CD8-positive, alpha-beta memory T cell (primary cell): ENCODE data around the gene MRPL41. TPM values are rescaled to one million over a fixed set of nuclear protein-coding genes. Genes with fewer than 3 reads are reported as not detected.
"Not testable (repeated sequence)": the region's sequence is repeated elsewhere in the genome, so short reads cannot be mapped to it uniquely, and the experiment has no call there.

Experiments
- CTCF ChIA-PET: fragments of 350-600 bp; sonication (Branson Sonifier 250); formaldehyde crosslinking; loops from one replicate; lab custom pipeline; 2021; ENCODE audit warnings: antibody characterized with exemption; lab: Charles Lee
- POLR2A ChIA-PET: fragments of 350-600 bp; sonication (Branson Sonifier 250); formaldehyde crosslinking; loops from one replicate; lab custom pipeline; 2021; ENCODE audit warnings: antibody characterized with exemption; lab: Charles Lee
- DNase-seq, 5 donors: peaks; one replicate each; pipeline versions ENCODE4 v3.0.0 to v3.0.0-alpha.2; 2020 to 2022; ENCODE audit warnings: mixed read lengths in 1 of 5
- H3K27ac ChIP-seq: one replicate; pipeline ENCODE4 v1.7.0; 2013; ENCODE audit warnings: low read depth, mild to moderate bottlenecking, low read length, moderate library complexity
- H3K27me3 ChIP-seq: 2 replicates; pipeline ENCODE4 v1.7.0; 2013; ENCODE audit warnings: low read length, mild to moderate bottlenecking; ENCODE audit not compliant: insufficient read depth, poor library complexity, severe bottlenecking
- H3K36me3 ChIP-seq: 2 replicates; pipeline ENCODE4 v1.7.0; 2013; ENCODE audit warnings: mild to moderate bottlenecking, low read length, moderate library complexity; ENCODE audit not compliant: insufficient read depth
- H3K4me1 ChIP-seq: 2 replicates; pipeline ENCODE4 v1.7.0; 2013; ENCODE audit warnings: mild to moderate bottlenecking, low read length, moderate library complexity; ENCODE audit not compliant: insufficient read depth
- H3K4me3 ChIP-seq: 2 replicates; pipeline ENCODE4 v1.7.0; 2013; ENCODE audit warnings: mild to moderate bottlenecking, low read length
- H3K9me3 ChIP-seq: 2 replicates; pipeline ENCODE4 v1.7.0; 2013; ENCODE audit warnings: mild to moderate bottlenecking, low read length
- H3K27ac Mint-ChIP-seq, 8 donors: one replicate each; pipeline ENCODE4 v1.8.0; 2020 to 2021; ENCODE audit warnings: mixed read lengths in 8 of 8, mild to moderate bottlenecking in 6 of 8, inconsistent platforms in 3 of 8, moderate library complexity in 3 of 8
- H3K27me3 Mint-ChIP-seq, 2 donors: one replicate each; pipeline ENCODE4 v1.8.0; 2020 to 2021; ENCODE audit warnings: mixed read lengths in 2 of 2, mild to moderate bottlenecking in 1 of 2, moderate library complexity in 1 of 2
- H3K36me3 Mint-ChIP-seq, 3 donors: one replicate each; pipeline ENCODE4 v1.8.0; 2020 to 2021; ENCODE audit warnings: mixed read lengths in 3 of 3, inconsistent platforms in 1 of 3, mild to moderate bottlenecking in 1 of 3
- H3K4me1 Mint-ChIP-seq, 3 donors: one replicate each; pipeline ENCODE4 v1.8.0; 2020 to 2021; ENCODE audit warnings: mixed read lengths in 3 of 3, inconsistent platforms in 1 of 3, mild to moderate bottlenecking in 1 of 3
- H3K4me3 Mint-ChIP-seq, 7 donors: one replicate each; pipeline ENCODE4 v1.8.0; 2020 to 2021; ENCODE audit warnings: mixed read lengths in 7 of 7, mild to moderate bottlenecking in 6 of 7, moderate library complexity in 4 of 7, inconsistent platforms in 2 of 7
- H3K9me3 Mint-ChIP-seq, 5 donors: one replicate each; pipeline ENCODE4 v1.8.0; 2020 to 2022; ENCODE audit warnings: mixed read lengths in 5 of 5, mild to moderate bottlenecking in 3 of 5, moderate library complexity in 2 of 5, inconsistent platforms in 1 of 5
- polyA plus RNA-seq: library from polyadenylated mRNA; unstranded; fragments of 300-500 nt; fragmentation: Illumina TruSeq; gene quantifications from one replicate; pipeline ENCODE4 v1.2.3, GENCODE V29; 2021
- total RNA-seq, 2 experiments: library from RNA; stranded (reverse); gene quantifications; one replicate each; pipeline ENCODE4 v1.2.3, GENCODE V29; 2021

MRPL41 gene
- total and polyA plus RNA-seq, 3 experiments from 2014 or later, result 44.9 to 68.2 (median 65.9) TPM

DNA sequence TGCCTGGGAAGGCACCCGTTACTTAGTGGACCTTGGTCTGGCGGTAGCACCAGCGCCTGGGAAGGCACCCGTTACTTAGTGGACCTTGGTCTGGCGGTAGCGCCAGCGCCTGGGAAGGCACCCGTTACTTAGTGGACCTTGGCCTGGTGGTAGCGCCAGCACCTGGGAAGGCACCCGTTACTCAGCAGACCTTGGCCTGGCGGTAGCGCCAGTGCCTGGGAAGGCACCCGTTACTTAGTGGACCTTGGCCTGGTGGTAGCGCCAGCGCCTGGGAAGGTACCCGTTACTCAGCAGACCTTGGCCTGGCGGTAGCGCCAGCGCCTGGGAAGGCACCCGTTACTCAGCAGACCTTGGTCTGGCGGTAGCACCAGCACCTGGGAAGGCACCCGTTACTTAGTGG, 40.6 kb upstream of the MRPL41 start:
- H3K4me3 ChIP-seq, DNase-seq, H3K27me3 Mint-ChIP-seq, H3K27me3 ChIP-seq, H3K4me1 ChIP-seq, H3K27ac Mint-ChIP-seq, H3K36me3 ChIP-seq, H3K4me3 Mint-ChIP-seq, H3K9me3 Mint-ChIP-seq, CTCF ChIA-PET, H3K27ac ChIP-seq, H3K9me3 ChIP-seq, H3K4me1 Mint-ChIP-seq, POLR2A ChIA-PET, H3K36me3 Mint-ChIP-seq: not testable (repeated sequence)

DNA sequence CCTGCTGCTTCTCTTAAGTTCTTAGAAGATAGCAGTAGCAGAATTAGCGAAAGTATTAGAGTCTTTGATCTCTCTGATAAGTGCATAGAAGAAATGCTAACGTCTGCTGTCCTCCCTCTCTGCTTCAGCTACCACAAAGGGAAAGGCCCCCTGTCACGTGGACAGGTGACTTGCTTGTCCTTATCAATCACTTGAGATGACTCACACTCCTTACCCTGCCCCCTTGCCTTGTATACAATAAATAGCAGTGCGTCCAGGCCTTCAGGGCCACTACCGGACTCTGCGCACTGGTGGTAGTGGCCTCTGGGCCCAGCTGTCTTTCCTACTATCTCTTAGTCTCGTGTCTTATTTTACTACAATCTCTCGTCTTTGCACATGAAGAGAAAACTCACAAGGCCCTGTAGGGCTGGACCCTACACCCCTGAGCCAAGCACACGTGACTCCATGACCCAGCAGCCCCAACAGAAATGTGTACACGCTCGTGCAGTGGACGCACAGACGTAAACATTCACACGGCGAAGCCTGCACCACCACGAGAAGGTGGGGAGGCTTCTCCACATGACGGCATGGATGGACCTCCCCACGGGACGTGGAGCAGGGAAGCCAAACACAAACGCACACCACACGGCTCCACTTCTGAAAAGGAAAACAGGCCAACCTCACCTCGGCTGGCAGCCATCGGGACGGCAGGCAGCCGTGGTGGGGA, 39.8 kb upstream of the MRPL41 start:
- H3K9me3 Mint-ChIP-seq, result no peaks in the 10 kb centered on the region
- no peak overlapping the region for H3K4me3 ChIP-seq
- DNase-seq, result no peak
- CTCF ChIA-PET, result no interaction called here
- no peaks in the 10 kb centered on the region for H3K27me3 Mint-ChIP-seq
- H3K27ac ChIP-seq, result no peak overlapping the region
- POLR2A ChIA-PET, result no interaction called here
- peaks cover 0 to 5% (median 2%) of the 10 kb centered on the region in 3 donors for H3K4me1 Mint-ChIP-seq
- H3K27me3 ChIP-seq, result no peaks in the 10 kb centered on the region
- H3K4me3 Mint-ChIP-seq, result no peak overlapping the region
- H3K4me1 ChIP-seq, result no peaks in the 10 kb centered on the region
- no peaks in the 10 kb centered on the region for H3K36me3 Mint-ChIP-seq
- no peaks in the 10 kb centered on the region for H3K36me3 ChIP-seq
- no peak overlapping the region for H3K27ac Mint-ChIP-seq
- H3K9me3 ChIP-seq, result no peaks in the 10 kb centered on the region

DNA sequence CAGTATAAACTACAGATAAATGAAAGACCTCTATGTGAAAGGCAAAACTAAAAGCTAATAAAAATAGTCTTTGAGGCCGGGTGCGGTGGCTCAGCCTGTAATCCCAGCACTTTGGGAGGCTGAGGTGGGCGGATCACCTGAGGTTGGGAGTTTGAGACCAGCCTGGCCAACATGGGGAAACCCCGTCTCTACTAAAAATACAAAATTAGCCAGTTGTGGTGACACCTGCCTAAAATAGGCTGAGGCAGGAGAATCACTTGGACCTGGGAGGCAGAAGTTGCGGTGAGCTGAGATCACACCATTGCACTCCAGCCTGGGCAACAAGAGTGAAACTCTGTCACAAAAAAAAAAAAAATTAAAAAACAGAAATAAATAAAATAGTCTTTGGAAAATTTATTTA, 38.5 kb upstream of the MRPL41 start:
- H3K4me1 Mint-ChIP-seq, H3K4me1 ChIP-seq, H3K27ac ChIP-seq, POLR2A ChIA-PET, H3K27me3 ChIP-seq, H3K27me3 Mint-ChIP-seq, H3K4me3 Mint-ChIP-seq, H3K36me3 Mint-ChIP-seq, CTCF ChIA-PET, H3K36me3 ChIP-seq, H3K27ac Mint-ChIP-seq, H3K9me3 Mint-ChIP-seq, H3K4me3 ChIP-seq, H3K9me3 ChIP-seq, DNase-seq: not testable (repeated sequence)

DNA sequence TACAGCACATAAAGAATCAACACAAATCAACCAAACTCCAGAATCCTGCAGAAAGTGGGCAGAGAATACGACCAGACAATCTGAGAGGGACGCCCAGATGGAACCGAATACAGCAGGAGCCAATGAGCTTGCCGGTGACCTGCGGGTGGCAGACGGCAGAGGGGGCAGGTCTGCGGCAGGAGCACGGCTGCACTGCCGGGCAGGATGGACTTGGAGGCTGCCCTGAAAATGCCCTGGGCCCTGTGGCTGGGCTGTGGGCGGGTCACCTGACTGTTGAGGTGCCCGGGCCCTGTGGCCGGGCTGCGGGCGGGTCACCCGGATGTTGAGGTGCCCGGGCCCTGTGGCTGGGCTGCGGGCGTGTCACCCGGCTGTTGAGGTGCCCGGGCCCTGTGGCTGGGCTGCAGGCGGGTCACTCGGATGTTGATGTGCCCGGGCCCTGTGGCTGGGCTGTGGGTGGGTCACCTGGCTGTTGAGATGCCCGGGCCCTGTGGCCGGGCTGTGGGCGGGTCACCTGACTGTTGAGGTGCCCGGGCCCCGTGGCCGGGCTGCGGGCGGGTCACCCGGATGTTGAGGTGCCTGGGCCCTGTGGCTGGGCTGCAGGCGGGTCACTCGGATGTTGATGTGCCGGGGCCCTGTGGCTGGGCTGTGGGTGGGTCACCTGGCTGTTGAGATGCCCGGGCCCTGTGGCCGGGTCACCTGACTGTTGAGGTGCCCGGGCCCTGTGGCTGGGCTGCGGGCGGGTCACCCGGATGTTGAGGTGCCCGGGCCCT, 37.7 kb upstream of the MRPL41 start:
- H3K36me3 ChIP-seq, CTCF ChIA-PET, H3K27me3 ChIP-seq, H3K4me3 Mint-ChIP-seq, H3K9me3 ChIP-seq, H3K27ac ChIP-seq, H3K36me3 Mint-ChIP-seq, DNase-seq, H3K27me3 Mint-ChIP-seq, H3K4me3 ChIP-seq, H3K4me1 ChIP-seq, H3K9me3 Mint-ChIP-seq, H3K4me1 Mint-ChIP-seq, POLR2A ChIA-PET: not testable (repeated sequence)
- H3K27ac Mint-ChIP-seq, result peak overlapping the region in 3 of 8 donors; percentile 43 to 69 (median 66)

GRCh38 chr9:137514691-137515337, 36.9 kb upstream of the MRPL41 start:
- Mint-ChIP-seq H3K4me1 (peaks cover 0 to 5% (median 2%) of the 10 kb centered on the region in 3 donors), H3K36me3 (no peaks in the 10 kb centered on the region), H3K27ac (no peak overlapping the region), H3K27me3 (no peaks in the 10 kb centered on the region), H3K4me3 (no peak overlapping the region), H3K9me3 (no peaks in the 10 kb centered on the region)
- DNase-seq, result no peak
- no peaks in the 10 kb centered on the region for H3K27me3 ChIP-seq
- H3K4me3 ChIP-seq, result no peak overlapping the region
- H3K27ac ChIP-seq, result no peak overlapping the region
- no peaks in the 10 kb centered on the region for H3K4me1 ChIP-seq
- POLR2A ChIA-PET, result no interaction called here
- no peaks in the 10 kb centered on the region for H3K36me3 ChIP-seq
- CTCF ChIA-PET, result no interaction called here
- H3K9me3 ChIP-seq, result no peaks in the 10 kb centered on the region

GRCh38 chr9:137515338-137515724, 36.3 kb upstream of the MRPL41 start:
- H3K4me1 Mint-ChIP-seq, result peaks cover 0 to 5% (median 2%) of the 10 kb centered on the region in 3 donors
- no peaks in the 10 kb centered on the region for H3K36me3 Mint-ChIP-seq

DNA sequence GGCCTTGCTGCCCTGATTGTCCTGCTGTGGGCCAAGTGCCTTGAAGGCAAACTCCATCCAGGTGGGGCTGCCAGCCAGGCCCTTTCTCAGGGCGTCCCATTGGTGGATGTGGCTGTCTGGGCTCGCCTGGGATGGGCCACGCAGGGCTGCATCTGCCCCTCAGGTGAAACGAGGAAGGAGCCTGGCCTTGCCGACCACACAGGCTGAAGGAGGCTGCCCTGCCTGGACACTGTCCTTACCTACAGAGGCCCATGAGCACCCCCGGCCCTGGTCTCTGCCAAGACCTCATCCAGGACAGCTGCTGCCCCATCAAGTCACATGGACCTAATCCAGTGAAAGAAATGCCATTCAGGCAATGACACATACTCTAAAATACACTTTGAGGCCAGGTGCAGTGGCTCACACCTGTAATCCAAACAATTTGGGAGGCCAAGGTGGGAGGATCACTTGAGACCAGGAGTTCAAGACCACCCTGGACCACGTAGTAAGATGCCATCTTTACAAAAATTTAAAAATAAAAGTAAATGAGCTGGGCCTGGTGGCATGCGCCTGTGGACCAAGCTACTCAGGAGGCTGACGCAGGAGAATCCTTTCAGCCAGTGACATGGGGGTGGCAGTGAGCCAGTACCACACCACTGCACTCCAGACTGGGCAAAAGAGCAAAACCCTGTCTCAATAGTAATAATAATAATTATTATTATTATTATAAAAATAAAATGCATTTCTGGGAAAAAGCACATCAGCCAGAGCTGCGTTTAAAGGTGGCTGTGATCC, 35.3 kb upstream of the MRPL41 start:
- no peak overlapping the region for H3K4me3 Mint-ChIP-seq
- Histone ChIP-seq H3K27ac (no peak overlapping the region), H3K36me3 (no peaks in the 10 kb centered on the region), H3K27me3 (no peaks in the 10 kb centered on the region), H3K9me3 (no peaks in the 10 kb centered on the region), H3K4me1 (no peaks in the 10 kb centered on the region), H3K4me3 (no peak overlapping the region)
- peak overlapping the region in 1 of 8 donors; percentile 29 for H3K27ac Mint-ChIP-seq
- no peaks in the 10 kb centered on the region for H3K27me3 Mint-ChIP-seq
- no peak for DNase-seq
- H3K9me3 Mint-ChIP-seq, result no peaks in the 10 kb centered on the region
- peaks cover 0 to 5% (median 2%) of the 10 kb centered on the region in 3 donors for H3K4me1 Mint-ChIP-seq
- POLR2A ChIA-PET, result no interaction called here
- no peaks in the 10 kb centered on the region for H3K36me3 Mint-ChIP-seq
- CTCF ChIA-PET, result no interaction called here

More at GRCh38 chr9:137515338-137515724, 36.3 kb upstream of the MRPL41 start:
- no peaks in the 10 kb centered on the region for H3K9me3 Mint-ChIP-seq
- H3K4me3 Mint-ChIP-seq, result no peak overlapping the region
- POLR2A ChIA-PET, result no interaction called here
- Histone ChIP-seq H3K4me3 (no peak overlapping the region), H3K27ac (no peak overlapping the region), H3K9me3 (no peaks in the 10 kb centered on the region), H3K36me3 (no peaks in the 10 kb centered on the region), H3K4me1 (no peaks in the 10 kb centered on the region), H3K27me3 (no peaks in the 10 kb centered on the region)
- CTCF ChIA-PET, result no interaction called here
- H3K27me3 Mint-ChIP-seq, result no peaks in the 10 kb centered on the region
- no peak for DNase-seq
- no peak overlapping the region for H3K27ac Mint-ChIP-seq
